GM19467 (cell line): ENCODE results near the gene COL13A1.

Experiments
- ATAC-seq: cut with Tn5 transposase; IDR thresholded peaks from one replicate; pipeline ENCODE4 v1.9.1; 2021; ENCODE audit warnings: mild to moderate bottlenecking, moderate library complexity; ENCODE audit not compliant: unreplicated experiment

Gene COL13A1

GRCh38 chr10:69844698-69845097 lies 43.0 kb downstream of the COL13A1 start:
- no peak for ATAC-seq

GRCh38 chr10:69845574-69846292 lies 44.0 kb downstream of the COL13A1 start:
- ATAC-seq = no peak

DNA sequence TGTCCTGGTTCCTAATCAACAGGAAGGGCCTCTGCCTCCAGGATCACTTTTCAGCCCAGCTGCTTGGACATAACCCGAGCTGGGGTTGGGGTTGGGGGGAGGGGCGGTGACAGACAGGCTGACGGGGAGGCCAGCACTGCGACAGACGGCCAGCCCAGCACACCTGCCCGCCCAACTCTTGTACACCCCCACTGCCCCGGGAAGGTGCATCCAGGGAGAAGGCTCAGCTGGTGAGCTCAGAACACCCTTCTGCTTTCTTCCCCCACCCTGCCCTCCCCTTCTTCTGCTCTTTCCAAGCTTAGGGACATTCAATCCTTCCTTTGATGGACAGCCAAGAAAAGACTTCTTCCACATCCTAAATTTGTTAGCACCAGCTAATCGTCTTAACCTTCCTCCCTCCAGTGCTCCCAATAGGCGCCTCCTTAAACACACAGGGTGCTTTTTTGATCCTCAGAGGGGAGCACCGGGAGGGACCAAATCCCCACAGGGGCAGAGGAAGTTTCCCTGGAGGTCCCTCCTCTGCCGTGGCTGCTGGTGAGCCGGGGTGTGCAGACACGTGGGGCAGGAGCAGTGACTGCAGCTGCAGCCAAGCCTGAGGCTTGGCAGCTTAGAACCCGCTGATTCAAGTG lies 44.7 kb downstream of the COL13A1 start:
- ATAC-seq = no peak

DNA sequence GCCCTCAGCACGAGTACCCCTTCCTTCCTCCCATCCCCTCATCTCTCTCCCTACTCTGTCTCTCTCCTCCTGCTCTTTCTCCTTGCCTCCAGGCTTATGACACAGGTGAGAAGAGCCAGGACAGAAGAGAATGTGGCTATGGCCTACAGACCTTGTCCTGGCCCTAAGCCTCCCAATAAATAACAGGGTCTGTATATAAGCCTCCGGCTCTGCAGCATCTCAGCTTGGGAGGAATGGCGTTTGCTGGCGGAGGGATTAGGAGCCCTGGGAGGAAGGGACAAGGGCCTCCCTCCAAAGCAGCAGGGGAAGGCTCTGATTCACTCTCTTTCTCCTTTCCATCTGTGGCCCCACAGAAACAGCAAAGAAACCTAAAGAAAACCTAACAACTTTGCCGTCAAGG lies 45.8 kb downstream of the COL13A1 start:
- no peak for ATAC-seq

DNA sequence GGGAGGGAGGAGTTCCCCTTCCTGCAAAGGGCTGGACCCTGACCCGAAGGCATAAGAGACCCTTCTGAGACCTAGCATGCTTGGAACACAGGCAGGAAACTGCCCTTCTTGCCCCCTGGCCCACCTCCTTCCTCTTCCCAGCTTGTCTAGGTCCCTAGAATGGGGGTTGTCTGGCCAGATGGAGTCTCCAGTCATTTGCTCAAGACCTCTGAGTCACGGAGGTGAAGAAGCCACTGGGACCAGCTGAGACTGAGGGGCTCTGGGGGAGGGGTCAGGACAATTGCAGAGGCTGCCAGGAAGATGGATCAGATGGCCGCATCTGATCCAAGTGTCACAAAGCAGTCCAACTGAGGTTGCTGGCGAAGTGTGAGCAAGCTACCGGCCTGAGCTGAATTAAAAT lies 46.2 kb downstream of the COL13A1 start:
- ATAC-seq = no peak

GRCh38 chr10:69848454-69848853 lies 46.7 kb downstream of the COL13A1 start:
- no peak for ATAC-seq

DNA sequence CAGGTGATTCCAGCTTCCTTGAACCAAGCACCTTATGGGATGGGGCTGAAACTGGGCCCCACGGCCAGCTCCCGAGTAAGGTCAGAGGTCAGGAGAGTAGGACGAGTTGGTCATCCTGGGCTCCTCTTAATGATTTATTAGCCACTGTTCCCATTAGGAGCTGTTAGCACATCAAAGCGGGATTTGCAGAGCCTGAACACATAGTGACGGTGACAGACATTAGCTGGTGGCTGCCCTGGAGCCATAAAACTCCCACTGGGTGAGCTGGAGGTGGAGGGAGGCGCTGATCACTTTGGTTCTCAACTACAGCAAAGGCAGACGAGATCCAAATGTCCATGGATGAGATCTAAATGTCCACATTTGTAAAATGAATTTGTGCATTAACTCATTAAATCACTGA lies 48.1 kb downstream of the COL13A1 start:
- no peak for ATAC-seq

- ATAC-seq = no peak
Measured at GRCh38 chr10:69850440-69850839, 48.7 kb downstream of the COL13A1 start.

DNA sequence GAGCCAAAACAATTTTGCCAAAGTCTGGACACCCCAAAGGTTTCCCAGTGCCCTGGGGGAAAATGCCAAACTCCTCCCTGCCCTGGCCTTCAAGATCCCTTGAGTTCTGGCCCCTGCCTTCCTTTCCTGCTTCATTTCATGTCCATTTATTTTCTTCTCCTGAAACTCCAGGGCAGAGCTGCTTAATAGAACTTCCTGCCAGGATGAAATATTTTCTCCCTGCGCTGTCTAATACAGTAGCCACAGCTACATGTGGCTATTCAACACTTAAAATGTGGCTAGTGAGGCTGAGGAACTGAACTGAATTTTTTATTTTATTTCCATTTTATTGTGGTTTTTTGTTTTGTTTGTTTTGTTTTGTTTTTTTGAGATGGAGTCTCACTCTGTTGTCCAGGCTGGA lies 49.6 kb downstream of the COL13A1 start:
- no peak for ATAC-seq

DNA sequence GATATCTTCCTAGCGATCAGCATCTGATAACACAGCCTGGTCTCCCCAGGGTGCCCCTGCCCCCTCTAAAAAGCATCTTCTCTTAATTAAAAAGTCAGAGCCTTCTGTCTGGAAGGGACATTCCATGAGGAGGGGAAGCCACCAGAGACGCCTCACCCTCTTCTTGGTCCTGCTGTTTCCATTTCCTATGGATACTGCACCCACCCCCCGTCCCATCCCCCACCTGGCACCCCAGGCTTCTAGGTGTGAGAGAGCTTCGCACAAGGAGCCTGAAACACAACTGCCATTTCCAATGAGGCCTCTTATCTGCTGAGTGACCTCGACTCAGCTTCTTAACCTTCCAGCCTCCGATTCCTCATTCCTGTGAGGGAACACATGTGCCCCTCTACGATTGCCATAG lies 51.4 kb downstream of the COL13A1 start:
- no peak for ATAC-seq

DNA sequence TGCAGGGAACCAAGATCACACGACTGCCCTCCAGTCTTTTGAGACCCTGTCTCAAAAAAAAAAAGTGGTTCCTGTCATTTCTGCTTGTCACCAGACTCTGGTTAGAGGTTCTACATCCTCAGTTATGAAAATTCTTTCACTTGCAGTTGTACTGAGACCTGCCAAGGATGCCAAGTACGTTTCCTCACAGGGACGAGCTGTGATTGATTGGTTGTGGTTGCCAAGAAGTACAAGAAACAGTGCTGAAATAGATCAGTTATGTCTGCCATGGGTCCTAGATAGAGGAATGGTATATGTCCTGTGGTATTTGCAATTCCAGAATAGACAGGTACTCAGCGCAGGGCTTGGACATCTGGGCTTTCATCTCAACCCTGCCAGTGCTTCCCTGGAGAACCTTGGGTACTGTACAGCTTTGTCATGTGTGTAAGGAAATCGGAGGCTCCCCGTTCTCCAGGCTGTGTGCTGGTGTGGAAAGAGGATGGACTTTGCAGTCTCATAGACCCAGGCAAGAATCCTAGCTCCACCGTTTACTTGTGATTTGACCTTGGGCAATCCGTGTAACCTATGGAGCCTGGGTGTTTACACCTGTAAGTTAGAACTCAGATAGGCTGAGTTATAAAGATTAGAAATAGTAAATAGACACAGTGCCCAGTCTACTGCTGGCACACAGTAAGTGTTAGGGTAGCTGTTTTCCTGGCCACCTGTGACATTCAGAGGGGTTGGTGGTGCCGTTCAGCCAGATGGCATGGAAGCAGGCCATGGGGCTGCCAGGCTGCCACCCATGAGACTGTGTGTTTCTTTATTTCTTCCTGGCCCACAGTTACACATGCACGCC lies 53.0 kb downstream of the COL13A1 start:
- ATAC-seq = no peak

GRCh38 chr10:69855346-69856111 lies 53.8 kb downstream of the COL13A1 start:
- no peak for ATAC-seq

- ATAC-seq = no peak
Measured at GRCh38 chr10:69856601-69857166, 55.0 kb downstream of the COL13A1 start.

DNA sequence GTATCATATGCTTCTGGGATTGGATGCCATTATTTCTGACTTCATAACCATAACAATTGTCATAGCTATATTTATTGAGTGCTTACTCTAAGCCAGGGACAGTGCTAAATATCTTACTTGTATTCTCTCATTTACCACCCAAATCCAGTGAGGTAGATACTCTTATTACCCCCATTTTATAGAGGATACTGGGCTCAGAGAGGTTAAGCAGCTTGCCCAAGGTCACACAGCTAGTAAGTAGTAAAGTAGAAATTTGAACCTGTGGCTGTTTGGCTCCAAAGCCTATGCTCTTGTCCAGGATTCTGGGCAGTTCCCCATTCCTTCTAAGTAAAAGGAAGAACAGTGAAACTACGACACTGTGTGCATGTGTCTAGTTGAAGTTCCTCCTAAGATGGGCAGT lies 56.5 kb downstream of the COL13A1 start:
- no peak for ATAC-seq

GRCh38 chr10:69860271-69860670 lies 58.6 kb downstream of the COL13A1 start:
- ATAC-seq = no peak

DNA sequence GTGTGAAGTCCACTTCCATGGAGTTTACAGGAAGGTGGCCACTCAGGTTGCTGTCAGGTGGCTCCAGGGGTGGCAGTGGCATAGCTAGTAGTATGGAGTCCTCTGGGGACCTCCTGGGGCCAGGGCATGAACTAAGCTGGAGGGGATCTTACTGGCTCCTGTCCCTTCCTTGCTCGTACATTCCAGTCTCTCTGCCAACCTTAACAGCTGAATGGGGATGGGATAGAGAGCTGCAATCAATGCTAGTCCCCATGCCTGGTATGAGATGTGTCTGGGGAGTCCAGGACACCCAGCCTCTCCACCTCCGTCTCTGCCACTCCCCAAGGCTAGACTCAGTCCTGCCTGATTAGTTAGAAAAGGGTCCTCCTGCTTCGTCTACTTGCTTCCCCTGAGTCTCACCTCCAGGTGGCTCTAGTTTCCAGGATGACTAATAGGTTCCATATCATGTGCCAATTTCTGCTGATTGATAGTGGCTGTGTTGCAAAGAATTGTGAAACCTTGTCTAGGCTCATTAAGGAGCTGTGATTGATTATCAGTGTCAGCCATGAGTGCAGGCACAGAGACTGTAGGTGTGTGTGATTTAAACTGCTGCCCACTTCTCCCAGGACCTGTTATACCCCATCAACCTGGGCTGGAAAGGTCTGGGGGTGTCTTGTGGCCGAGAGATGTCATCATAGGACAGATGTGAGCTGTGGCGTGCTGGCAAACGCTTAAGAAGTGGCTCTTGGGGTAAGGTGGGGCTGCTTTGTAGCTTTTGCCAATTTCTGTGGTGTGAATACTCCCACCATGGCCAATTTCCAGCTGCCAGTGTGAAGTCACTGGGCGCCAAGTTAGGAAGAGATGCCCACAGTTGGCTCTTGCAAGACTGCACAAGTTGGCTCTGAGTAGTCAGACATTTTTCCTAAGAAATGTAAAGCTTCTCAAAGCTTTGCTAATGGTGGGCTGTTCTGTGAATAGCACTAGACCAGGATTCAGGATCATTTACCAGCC lies 59.8 kb downstream of the COL13A1 start:
- ATAC-seq = no peak

DNA sequence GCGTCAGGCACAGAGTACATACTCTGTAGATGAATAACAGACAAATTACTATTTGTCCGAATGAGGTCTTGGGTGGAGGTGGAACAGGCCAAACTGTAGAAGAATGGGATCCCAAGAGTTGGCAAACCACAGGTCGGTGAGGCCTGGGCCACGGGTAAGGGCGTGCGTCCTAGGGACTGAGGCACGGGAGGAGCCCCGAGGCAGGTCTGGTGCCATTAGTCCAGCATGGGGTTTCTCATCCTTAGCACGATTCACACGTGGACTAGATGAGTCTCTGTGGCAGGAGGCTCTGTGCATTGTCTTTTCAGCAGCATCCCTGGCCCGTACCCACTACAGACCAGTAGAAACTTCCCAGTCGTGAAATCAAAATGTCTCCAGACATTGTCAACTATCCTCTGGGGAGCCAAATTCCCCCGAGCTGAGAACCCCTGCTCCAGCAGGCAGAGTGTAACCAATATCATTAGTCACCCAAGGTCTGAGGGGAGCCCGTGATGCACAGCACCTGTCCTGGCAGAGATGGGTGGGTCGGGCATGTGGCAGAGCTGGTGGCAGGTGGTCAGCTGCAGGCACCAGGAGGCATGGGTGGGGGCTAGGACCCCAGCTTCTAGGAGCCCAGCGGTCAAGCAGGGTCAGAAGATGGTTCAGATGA lies 61.3 kb downstream of the COL13A1 start:
- ATAC-seq = no peak

GRCh38 chr10:69863580-69863979 lies 61.9 kb downstream of the COL13A1 start:
- no peak for ATAC-seq

GRCh38 chr10:69864321-69864720 lies 62.6 kb downstream of the COL13A1 start:
- no peak for ATAC-seq
